Bronchial smooth muscle cell (primary cell): ENCODE data around the gene HRH2. TPM values are rescaled to one million over a fixed set of nuclear protein-coding genes. Genes with fewer than 3 reads are reported as not detected.

Experiments used
- total RNA-seq: library from RNA; depleted of rRNA; stranded (reverse); fragments of >200 nt; gene quantifications from 2 replicates; pipeline ENCODE4 v1.2.1, GENCODE V29; 2014

The HRH2 gene, protein sequence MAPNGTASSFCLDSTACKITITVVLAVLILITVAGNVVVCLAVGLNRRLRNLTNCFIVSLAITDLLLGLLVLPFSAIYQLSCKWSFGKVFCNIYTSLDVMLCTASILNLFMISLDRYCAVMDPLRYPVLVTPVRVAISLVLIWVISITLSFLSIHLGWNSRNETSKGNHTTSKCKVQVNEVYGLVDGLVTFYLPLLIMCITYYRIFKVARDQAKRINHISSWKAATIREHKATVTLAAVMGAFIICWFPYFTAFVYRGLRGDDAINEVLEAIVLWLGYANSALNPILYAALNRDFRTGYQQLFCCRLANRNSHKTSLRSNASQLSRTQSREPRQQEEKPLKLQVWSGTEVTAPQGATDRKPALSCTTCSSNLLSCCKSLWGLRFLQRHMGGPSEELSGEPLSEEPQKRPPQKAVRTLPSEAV
- total RNA-seq, result under 0.01 TPM in 1 of 2 replicates, not detected in the other

DNA sequence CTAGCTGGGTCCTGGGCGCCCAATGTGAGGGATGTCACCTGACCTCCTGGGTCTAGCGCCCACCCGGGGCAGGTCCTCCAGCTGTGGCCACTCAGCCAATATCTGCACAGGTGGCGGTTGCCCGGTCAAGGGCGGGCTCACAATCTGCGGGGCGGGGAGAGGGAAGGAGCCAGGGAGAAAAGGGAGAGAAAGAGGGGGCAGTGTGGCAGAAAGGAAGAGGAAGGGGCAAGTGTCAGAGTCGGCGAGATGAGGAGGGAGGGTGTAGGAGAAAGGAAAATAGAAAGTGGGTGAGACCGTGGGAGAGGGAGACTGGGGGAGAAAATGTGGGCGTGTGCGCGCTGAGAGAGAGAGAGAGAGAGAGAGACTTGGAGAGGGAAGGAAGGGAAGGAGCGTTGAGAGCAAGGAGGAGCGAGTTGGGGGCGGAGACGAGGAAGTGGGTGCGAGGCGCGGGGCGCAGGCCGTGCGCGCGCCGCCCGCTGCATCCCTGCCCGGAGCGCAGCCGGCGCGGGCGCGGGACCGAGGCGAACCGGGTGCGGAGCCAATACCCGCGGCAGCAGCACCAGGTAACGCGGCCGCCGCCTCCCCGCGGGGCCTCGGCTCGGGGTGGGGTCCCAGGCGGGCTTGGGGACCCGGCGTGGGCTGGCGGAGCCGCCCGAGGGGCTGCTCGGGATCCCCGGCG, at the start of gene HRH2:
Gene HRH2 (plus strand): TSS at position 479 of the 679 bp plus-strand sequence. CDS start 25,163 bp downstream, outside the sequence.

Other genes with a start within 250 kb of the HRH2 start
- under 0.01 TPM in 1 of 2 replicates, not detected in the other for gene DRD1, start 213.9 kb upstream of the HRH2 start, total RNA-seq
- gene SFXN1, start 179.5 kb upstream of the HRH2 start, total RNA-seq, result 40.0 and 107 TPM in 2 replicates
- gene CPLX2, start 213.5 kb downstream of the HRH2 start, total RNA-seq, result not detected in 2 replicates